NOMO-1 treated with dmso at 0.1 percent for 144 hours (cell line): ENCODE results near the gene EXOC5.

Source experiments
- DNase-seq: peaks from one replicate; lab custom pipeline; 2025; ENCODE audit not compliant: unreplicated experiment; lab: John Stamatoyannopoulos, UW

EXOC5 gene

GRCh38 chr14:57268161-57269069 lies at the start of gene EXOC5, which contains the start of gene AP5M1:
EXOC5 (minus strand) TSS chr14:57268905; CDS start chr14:57268648, 257 bp downstream.
AP5M1 (plus strand) TSS chr14:57268971; CDS start chr14:57269315, 344 bp downstream.
- DNase-seq: peak; percentile 91

GRCh38 chr14:57317248-57317833 lies 48.6 kb upstream of the EXOC5 start:
- DNase-seq: peak; percentile 42

GRCh38 chr14:57314396-57315089 lies 45.8 kb upstream of the EXOC5 start:
- no peak for DNase-seq

- no peak for DNase-seq
These were observed 34.2 kb upstream of the EXOC5 start for GRCh38 chr14:57302883-57303282.

- DNase-seq: no peak
These were observed 30.8 kb upstream of the EXOC5 start for GRCh38 chr14:57299511-57299910.

- no peak for DNase-seq
These were observed 29.1 kb upstream of the EXOC5 start for GRCh38 chr14:57297852-57298251.

- DNase-seq: no peak
These were observed 26.5 kb upstream of the EXOC5 start for GRCh38 chr14:57295239-57295638.

GRCh38 chr14:57293866-57294837 lies 25.4 kb upstream of the EXOC5 start:
- no peak for DNase-seq

- no peak for DNase-seq
These were observed 23.3 kb upstream of the EXOC5 start for GRCh38 chr14:57291692-57292647.

- DNase-seq: no peak
These were observed 22.0 kb upstream of the EXOC5 start for GRCh38 chr14:57290751-57291150.

- no peak for DNase-seq
These were observed 19.0 kb upstream of the EXOC5 start for GRCh38 chr14:57287745-57288144.

- no peak for DNase-seq
These were observed 8.4 kb upstream of the EXOC5 start for GRCh38 chr14:57277062-57277461.

- no peak for DNase-seq
These were observed 6.4 kb upstream of the EXOC5 start for GRCh38 chr14:57275023-57275664.

- DNase-seq: no peak
These were observed 5.8 kb upstream of the EXOC5 start for GRCh38 chr14:57274551-57274950.

- no peak for DNase-seq
These were observed 4.5 kb upstream of the EXOC5 start for GRCh38 chr14:57273236-57273635.

GRCh38 chr14:57266065-57266464 lies 2.6 kb downstream of the EXOC5 start:
- no peak for DNase-seq

- no peak for DNase-seq
These were observed 6.6 kb downstream of the EXOC5 start for GRCh38 chr14:57262117-57262516.

- no peak for DNase-seq
These were observed 7.1 kb downstream of the EXOC5 start for GRCh38 chr14:57261604-57262003.

GRCh38 chr14:57259672-57260071 lies 9.0 kb downstream of the EXOC5 start:
- DNase-seq: no peak
